Ovary (tissue), 3 donors: ENCODE measurements around the gene RAC2.

Source experiments
- CTCF ChIP-seq, 3 donors: fragments of 450-650 bp in 2 of 3; fragments of 200-600 bp in 1 of 3; IDR thresholded peaks; one replicate each; pipeline versions ENCODE4 v1.5.1 to v1.8.0; 2016 to 2022; ENCODE audit warnings: antibody characterized with exemption in 3 of 3, mild to moderate bottlenecking in 1 of 3
- POLR2A ChIP-seq: fragments of 450-650 bp; IDR thresholded peaks from one replicate; pipeline ENCODE4 v1.6.1; 2017; ENCODE audit warnings: antibody characterized with exemption, mild to moderate bottlenecking, moderate library complexity
- donor health status: DM: no; HTN: no; CAD: no.

GRCh38 chr22:37190262-37190780, 53.7 kb downstream of the RAC2 start:
- TF ChIP-seq CTCF (IDR thresholded peaks at IDR 0.05): no peak
- TF ChIP-seq POLR2A: no peak
